ENCODE data around the gene RBM27. TPM values are rescaled to one million over a fixed set of nuclear protein-coding genes. Genes with fewer than 3 reads are reported as not detected.

RBM27 gene
- total and polyA plus RNA-seq, 2 of the 4 experiments (the other 2 are of a cell fraction) = 7.7 to 19.2 TPM

DNA sequence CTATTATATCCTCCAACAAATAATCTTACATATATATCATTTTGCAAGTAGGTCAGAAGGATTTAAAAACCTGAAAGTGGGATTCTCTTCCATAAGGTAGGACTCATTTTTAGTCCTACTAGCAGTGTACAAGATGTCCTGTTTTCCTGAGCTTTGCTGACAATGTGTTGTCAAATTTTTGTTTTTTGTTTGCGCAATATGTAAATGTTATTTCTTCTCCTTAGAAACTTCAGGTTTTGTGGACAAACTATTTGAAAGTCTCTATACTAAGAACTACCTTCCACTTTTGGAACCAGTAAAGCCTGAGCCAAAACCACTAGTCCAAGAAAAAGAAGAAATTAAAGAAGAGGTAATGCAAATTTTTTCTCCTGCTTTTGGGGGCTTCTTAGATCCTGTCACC lies 19.8 kb downstream of the RBM27 start:
- TF ChIP-seq, protein P1, sequence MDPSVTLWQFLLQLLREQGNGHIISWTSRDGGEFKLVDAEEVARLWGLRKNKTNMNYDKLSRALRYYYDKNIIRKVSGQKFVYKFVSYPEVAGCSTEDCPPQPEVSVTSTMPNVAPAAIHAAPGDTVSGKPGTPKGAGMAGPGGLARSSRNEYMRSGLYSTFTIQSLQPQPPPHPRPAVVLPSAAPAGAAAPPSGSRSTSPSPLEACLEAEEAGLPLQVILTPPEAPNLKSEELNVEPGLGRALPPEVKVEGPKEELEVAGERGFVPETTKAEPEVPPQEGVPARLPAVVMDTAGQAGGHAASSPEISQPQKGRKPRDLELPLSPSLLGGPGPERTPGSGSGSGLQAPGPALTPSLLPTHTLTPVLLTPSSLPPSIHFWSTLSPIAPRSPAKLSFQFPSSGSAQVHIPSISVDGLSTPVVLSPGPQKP (IDR thresholded peaks at IDR 0.05; ENCODE audit: borderline replicate concordance, low read depth, low read length) = no peak
- TF ChIP-seq RFX5 (IDR thresholded peaks at IDR 0.05; ENCODE audit: low read depth, low read length) = no peak
- peak; percentile 77 for TF ChIP-seq CEBPB (IDR thresholded peaks at IDR 0.05; ENCODE audit: low read depth, low read length)
- no peak for TF ChIP-seq BHLHE40 (IDR thresholded peaks at IDR 0.05; ENCODE audit: low read depth, low read length)
- no peak for TF ChIP-seq RAD21 (IDR thresholded peaks at IDR 0.05; ENCODE audit: low read length)
- TF ChIP-seq, protein P2, sequence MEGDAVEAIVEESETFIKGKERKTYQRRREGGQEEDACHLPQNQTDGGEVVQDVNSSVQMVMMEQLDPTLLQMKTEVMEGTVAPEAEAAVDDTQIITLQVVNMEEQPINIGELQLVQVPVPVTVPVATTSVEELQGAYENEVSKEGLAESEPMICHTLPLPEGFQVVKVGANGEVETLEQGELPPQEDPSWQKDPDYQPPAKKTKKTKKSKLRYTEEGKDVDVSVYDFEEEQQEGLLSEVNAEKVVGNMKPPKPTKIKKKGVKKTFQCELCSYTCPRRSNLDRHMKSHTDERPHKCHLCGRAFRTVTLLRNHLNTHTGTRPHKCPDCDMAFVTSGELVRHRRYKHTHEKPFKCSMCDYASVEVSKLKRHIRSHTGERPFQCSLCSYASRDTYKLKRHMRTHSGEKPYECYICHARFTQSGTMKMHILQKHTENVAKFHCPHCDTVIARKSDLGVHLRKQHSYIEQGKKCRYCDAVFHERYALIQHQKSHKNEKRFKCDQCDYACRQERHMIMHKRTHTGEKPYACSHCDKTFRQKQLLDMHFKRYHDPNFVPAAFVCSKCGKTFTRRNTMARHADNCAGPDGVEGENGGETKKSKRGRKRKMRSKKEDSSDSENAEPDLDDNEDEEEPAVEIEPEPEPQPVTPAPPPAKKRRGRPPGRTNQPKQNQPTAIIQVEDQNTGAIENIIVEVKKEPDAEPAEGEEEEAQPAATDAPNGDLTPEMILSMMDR (conservative IDR thresholded peaks at IDR 0.05; ENCODE audit: low read depth, low read length) = no peak
- TF ChIP-seq CHD1 (IDR thresholded peaks at IDR 0.05; ENCODE audit: low read depth, low read length) = no peak
- TF ChIP-seq SMC3 (IDR thresholded peaks at IDR 0.05; ENCODE audit: low read depth, low read length) = no peak
- Histone ChIP-seq H3K9ac (ENCODE audit: low read depth, low read length) (no peak overlapping the region), H3K27ac (ENCODE audit: insufficient read depth, low read length) (no peak overlapping the region), H3K9me3 (ENCODE audit: control insufficient read depth, insufficient read depth, low read length) (no peaks in the 10 kb centered on the region), H4K8ac (ENCODE audit: low read depth in 2 of 2, low read length in 2 of 2) (no peak overlapping the region), H4K5ac (ENCODE audit: low read depth, low read length) (no peak overlapping the region), H3K18ac (ENCODE audit: low read depth, low read length) (no peak overlapping the region), H3K79me1 (ENCODE audit: low read depth in 1 of 2, low read length in 2 of 2) (peaks cover 25 to 35% of the 10 kb centered on the region in 2 experiments), H4K20me1 (ENCODE audit: insufficient read depth, low read length) (peaks cover 6% of the 10 kb centered on the region), H2BK5ac (ENCODE audit: low read depth, low read length, poor library complexity, severe bottlenecking) (no peak overlapping the region), H3K14ac (replicated peaks; ENCODE audit: low read depth, low read length) (no peak overlapping the region), H2AFZ (replicated peaks; ENCODE audit: low read length, poor library complexity) (no peak overlapping the region), H3K4me2 (ENCODE audit: low read depth, low read length) (no peak overlapping the region), H3K4me1 (ENCODE audit: control insufficient read depth, insufficient read depth, low read length) (0 out of 2 replicates have a peak, but pooled peaks cover 2% of the 10 kb centered on the region), H3K56ac (ENCODE audit: extremely low read depth, insufficient read depth, low read length) (no peak overlapping the region), H3K23ac (ENCODE audit: low read depth, low read length) (no peak overlapping the region), H4K91ac (ENCODE audit: insufficient read depth, low read depth, low read length) (no peak overlapping the region), H2BK120ac (ENCODE audit: low read depth, low read length) (no peak overlapping the region), H3K4me3 (ENCODE audit: insufficient read depth, low read depth, low read length) (no peak overlapping the region), H2AK9ac (replicated peaks; ENCODE audit: low read depth, low read length, poor library complexity) (no peak overlapping the region), H3K27me3 (ENCODE audit: control insufficient read depth, insufficient read depth, low read length) (no peaks in the 10 kb centered on the region), H2BK20ac (ENCODE audit: low read depth, low read length) (no peak overlapping the region), H2BK15ac (ENCODE audit: low read depth, low read length) (no peak overlapping the region), H2AK5ac (ENCODE audit: low read depth, low read length) (no peak overlapping the region), H3K36me3 (ENCODE audit: control insufficient read depth, insufficient read depth, low read length) (peaks cover 5% of the 10 kb centered on the region), H3K9me1 (ENCODE audit: insufficient read depth, low read length) (no peaks in the 10 kb centered on the region), H3K4ac (ENCODE audit: low read depth, low read length) (no peak overlapping the region)
- dilution Hi-C loops (cut with HindIII; ENCODE audit: low sequenced_read_pairs, unreplicated experiment) = no loop called here
- ATAC-seq (ENCODE audit: low read depth) (no peak), DNase-seq (no peak)
- ChIA-PET POLR2A (ENCODE audit: unreplicated experiment) (no interaction called here), CTCF (no interaction called here)
- in situ Hi-C loops (cut with MboI; ENCODE audit: low sequenced_read_pairs) = no loop called here
- WGBS, 2 experiments (ENCODE audit: extremely low coverage in 2 of 2, insufficient read length in 1 of 2) = no CpG with 5 or more reads among the region's 1 CpG
- intact Hi-C loops (cut with micrococcal nuclease) = no loop called here
- BruUV-seq (replicated peaks) = no TSS peak

All from IMR-90 (cell line).